Adrenal gland (tissue), 5 donors: ENCODE results near the gene SKOR1.

Experiments used
- CTCF ChIP-seq, 6 experiments: fragments of 450-650 bp in 4 of 6; fragments of 200-600 bp in 2 of 6; sonication (generic) in 1 of 6; IDR thresholded peaks; 1 replicate in 5 of 6; 2 replicates in 1 of 6; pipeline versions ENCODE4 v1.5.1 to v1.8.0; 2016 to 2021; ENCODE audit warnings: antibody characterized with exemption in 6 of 6, mild to moderate bottlenecking in 2 of 6, moderate library complexity in 1 of 6
- POLR2A ChIP-seq, 2 donors: fragments of 450-650 bp; IDR thresholded peaks; one replicate each; pipeline ENCODE4 v1.6.1; 2017; ENCODE audit warnings: antibody characterized with exemption in 2 of 2, mild to moderate bottlenecking in 2 of 2, moderate library complexity in 1 of 2
- donor health status: DM: no; HTN: no; CAD: no.

- no peak for TF ChIP-seq CTCF (IDR thresholded peaks at IDR 0.05)
- TF ChIP-seq POLR2A (IDR thresholded peaks at IDR 0.05): no peak
Measured at GRCh38 chr15:67818464-67818863, 6.8 kb upstream of the SKOR1 start.
